Fibroblast of lung (primary cell): ENCODE data around the gene WTIP.

Experiments
- CTCF ChIP-seq, 2 donors: IDR thresholded peaks in 1 of 2; conservative IDR thresholded peaks in 1 of 2; 1 replicate in 1 of 2; 2 replicates in 1 of 2; pipeline ENCODE4 v1.5.1; 2011 to 2012; ENCODE audit warnings: low read length in 2 of 2, control low read depth in 1 of 2, inconsistent platforms in 1 of 2, low read depth in 1 of 2, mild to moderate bottlenecking in 1 of 2
- EZH2 ChIP-seq: IDR thresholded peaks from 2 replicates; pipeline ENCODE4 v1.5.1; 2012; ENCODE audit warnings: low read length, control low read depth, mild to moderate bottlenecking; ENCODE audit errors: missing control alignments

- TF ChIP-seq CTCF (conservative IDR thresholded peaks at IDR 0.05 in 1 of 2, IDR thresholded peaks at IDR 0.05 in 1 of 2; ENCODE audit: low read depth in 1 of 2, low read length in 2 of 2) (no peak), EZH2 (no peak)
These were observed 8.7 kb downstream of the WTIP start for GRCh38 chr19:34490141-34490766.
